ENCODE data around the gene EXO5.
A peak's percentile ranks its signal among the peaks of the same experiment; 100 is the strongest.
"Not testable (repeated sequence)": the region's sequence is repeated elsewhere in the genome, so short reads cannot be mapped to it uniquely, and the experiment has no call there.

Gene EXO5, protein sequence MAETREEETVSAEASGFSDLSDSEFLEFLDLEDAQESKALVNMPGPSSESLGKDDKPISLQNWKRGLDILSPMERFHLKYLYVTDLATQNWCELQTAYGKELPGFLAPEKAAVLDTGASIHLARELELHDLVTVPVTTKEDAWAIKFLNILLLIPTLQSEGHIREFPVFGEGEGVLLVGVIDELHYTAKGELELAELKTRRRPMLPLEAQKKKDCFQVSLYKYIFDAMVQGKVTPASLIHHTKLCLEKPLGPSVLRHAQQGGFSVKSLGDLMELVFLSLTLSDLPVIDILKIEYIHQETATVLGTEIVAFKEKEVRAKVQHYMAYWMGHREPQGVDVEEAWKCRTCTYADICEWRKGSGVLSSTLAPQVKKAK

DNA sequence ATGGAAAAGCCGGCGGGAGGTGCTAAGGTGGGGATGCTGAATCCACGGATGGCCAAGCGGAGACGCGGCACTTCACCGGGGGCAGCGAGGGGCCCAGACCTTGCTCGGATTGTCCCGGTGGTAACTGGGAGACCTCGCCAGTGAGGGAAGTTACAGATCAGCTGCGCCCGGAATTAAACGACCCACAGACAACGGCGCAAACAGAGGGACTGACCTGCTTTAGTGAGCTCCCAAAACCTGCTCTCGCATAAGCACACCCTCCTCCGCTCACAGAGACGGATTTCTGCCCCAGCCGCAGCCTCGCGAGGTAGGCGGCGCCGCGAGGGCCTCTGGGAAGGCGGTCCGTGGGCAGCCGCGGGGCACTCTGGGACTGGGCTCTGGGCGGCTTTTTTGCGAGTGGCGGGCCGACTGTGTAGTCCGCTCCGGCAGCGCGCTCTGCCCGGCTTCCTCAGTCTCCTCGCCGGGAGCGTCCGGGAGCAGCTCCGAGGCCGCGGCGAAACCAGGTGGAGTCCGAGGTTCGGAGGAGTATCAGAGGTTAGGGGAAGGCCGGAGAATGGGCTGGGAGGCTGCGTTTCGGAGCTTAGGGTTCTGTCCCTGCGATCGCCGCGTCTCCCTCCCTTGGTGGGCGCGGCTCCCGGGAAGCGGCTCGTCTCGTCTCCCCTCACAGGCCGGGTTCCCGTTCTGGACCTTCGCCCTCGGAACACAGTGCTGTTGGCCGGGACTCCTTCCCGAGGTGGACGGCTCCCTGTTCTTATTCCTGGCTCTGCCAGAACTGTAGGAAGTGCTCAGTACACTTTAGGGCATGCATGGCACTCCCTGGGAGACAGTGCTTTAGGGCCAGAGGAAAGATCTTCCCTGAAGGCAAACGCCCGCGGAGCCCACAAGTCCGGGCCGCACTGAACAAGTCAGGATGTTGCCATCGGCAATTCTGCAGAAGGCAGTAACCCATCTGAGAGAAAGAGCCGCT, at the start of gene EXO5:
TSS of gene EXO5 (plus strand) at position 393 of the 967 bp plus-strand sequence. CDS start 5,778 bp downstream, outside the sequence.
- DNase-seq (ENCODE audit: low read depth, low spot score) = peak; percentile 71

DNA sequence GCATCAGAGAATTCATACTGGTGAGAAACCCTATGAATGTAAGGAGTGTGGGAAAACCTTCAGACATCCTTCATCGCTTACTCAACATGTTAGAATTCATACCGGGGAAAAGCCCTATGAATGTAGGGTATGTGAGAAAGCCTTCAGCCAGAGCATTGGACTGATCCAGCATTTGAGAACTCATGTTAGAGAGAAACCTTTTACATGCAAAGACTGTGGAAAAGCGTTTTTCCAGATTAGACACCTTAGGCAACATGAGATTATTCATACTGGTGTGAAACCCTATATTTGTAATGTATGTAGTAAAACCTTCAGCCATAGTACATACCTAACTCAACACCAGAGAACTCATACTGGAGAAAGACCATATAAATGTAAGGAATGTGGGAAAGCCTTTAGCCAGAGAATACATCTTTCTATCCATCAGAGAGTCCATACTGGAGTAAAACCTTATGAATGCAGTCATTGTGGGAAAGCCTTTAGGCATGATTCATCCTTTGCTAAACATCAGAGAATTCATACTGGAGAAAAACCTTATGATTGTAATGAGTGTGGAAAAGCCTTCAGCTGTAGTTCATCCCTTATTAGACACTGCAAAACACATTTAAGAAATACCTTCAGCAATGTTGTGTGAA, 45.5 kb upstream of the EXO5 start:
- no peak for DNase-seq (ENCODE audit: low read depth, low spot score)

DNA sequence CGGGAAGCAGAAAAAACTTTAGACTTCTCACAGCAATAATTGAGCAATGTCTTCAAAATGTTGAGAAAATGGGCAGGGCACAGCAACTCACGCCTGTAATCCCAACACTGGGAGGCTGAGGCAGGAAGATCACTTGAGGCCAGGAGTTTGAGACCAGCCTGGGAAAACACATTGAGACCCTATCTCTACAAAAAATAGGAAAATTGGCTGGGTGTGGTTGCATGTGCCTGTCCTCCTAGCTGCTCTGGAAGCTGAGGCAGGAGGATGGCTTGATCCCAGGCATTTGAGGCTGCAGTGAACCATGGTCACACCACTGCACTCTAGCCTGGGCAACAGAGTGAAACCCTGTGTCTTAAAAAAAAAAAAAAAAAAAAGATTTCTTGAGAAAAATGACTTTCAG, 39.2 kb upstream of the EXO5 start:
- no peak for DNase-seq (ENCODE audit: low read depth, low spot score)

DNA sequence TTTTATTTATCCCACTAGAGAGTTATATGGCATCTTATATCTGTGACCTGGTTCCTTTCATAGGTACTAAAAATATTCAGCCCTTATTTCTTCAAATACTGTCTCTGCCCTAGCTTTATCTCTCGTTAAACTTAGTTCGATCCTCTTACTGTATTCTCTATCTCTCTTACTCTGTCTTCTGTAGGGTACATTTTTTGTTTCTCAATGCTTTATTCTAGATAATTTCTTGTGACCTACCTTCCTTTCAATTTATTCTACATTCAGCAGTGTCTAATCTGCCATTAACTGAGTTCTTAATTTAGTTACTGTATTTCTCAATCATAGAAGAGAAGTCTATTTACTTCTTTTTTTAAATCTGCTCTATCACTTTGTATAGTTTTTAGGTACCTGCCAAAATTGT, 33.3 kb upstream of the EXO5 start:
- no peak for DNase-seq (ENCODE audit: low read depth, low spot score)

DNA sequence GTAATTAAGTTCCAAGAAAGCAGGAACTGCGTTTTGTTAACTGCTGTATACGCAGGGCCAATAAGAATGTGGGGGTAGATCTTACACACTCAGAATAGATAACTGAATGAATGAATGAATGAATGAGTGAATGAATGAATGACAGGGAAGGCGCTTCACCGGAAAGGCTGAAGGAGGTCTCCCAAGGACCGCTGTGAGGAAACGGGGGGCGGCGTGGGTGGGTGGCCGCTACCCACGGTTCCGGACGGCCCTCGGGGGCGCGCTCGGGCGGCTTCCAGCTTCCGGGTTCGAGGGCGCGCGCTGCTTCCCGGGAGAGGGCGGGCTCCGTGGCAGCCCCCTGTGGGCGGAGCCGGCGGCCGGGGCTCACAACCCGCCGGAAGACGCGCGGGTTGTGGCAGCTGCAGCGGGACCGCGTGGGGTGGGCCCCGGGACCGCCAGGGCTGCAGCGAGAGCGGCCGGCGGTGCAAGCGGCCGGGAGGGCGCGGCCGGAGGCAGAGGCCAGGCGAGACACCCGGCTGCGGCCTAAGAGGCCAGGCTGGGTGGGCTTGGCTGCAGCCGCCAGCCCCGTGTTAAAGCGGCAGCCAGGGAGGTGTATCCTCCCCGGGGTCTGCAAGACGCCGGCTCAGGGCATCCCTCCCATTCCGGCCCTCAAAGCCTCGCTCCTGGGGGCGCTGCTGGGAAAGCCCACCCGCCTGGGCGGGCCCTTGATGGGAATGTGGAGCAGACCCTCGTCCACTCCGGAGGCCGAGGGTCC, 31.5 kb upstream of the EXO5 start, which contains the start of gene ZFP69:
TSS of gene ZFP69 (plus strand) at position 367 of the 754 bp plus-strand sequence. CDS start 2,072 bp downstream, outside the sequence.
- peak; percentile 75 for DNase-seq (ENCODE audit: low read depth, low spot score)

DNA sequence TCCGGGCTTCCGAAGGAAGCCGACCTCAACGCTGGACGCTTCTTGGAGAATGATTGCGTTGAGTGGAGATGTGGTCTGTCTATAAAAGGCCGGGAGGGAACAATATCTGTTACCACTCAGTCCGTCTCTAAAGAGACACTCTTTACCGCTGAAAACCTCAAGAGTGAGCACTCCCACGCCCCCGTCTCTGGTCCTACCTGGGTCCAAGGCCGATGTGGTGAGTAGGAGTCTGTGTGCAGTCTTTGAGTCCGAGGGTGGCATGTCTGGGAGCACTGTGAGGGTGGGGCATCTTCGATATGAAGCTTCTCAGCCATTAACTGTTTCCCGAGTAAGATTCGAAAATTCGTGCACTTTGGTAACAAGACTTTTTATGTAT, 30.9 kb upstream of the EXO5 start:
- no peak for DNase-seq (ENCODE audit: low read depth, low spot score)

DNA sequence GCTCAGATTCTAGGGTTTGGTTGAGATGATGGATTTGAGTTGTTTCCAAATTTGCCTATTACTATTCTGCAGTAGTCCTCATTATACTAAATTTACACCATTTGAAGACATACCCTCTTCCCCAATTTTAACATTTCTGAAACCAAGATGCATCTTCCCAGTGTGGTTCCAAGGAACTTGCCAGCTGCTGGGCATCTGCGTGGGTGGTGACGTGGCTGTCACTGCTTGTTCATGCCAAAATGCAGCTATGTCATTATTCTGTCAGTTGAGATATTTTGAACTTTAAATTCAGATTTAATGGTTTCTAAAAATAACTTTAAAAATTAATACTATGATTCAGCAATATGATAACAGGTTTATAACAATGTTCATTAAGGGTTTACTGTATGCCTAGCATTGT, 30.3 kb upstream of the EXO5 start:
- no peak for DNase-seq (ENCODE audit: low read depth, low spot score)

DNA sequence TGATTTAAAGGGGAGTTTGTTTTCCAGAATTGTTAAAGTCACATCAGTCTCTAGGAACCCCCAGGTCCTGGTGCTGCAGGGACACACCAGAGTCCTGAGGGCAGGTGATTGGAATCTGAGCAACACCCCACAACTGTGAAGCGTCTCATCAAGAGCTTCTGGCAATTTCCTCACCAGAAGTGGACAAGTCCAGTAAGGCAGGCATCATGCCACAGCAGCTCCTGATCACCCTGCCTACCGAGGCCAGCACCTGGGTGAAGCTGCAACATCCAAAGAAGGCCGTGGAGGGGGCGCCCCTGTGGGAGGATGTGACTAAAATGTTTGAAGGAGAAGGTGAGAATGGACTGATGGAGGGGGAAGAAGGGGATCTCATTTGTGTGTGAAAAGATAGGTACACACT, 29.4 kb upstream of the EXO5 start:
- DNase-seq (ENCODE audit: low read depth, low spot score) = no peak

DNA sequence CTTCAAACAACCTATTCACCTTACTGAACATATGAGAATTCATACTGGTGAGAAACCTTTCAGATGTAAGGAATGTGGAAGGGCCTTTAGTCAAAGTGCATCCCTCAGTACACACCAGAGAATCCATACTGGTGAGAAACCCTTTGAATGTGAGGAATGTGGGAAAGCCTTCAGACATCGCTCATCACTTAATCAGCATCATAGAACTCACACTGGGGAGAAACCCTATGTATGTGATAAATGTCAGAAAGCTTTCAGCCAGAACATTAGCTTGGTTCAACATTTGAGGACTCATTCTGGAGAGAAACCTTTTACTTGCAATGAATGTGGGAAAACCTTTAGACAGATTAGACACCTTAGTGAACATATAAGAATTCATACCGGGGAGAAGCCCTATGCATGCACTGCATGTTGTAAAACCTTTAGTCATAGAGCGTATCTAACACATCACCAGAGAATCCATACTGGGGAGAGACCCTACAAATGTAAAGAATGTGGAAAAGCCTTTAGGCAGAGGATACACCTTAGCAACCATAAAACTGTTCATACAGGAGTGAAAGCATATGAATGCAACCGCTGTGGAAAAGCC, 13.2 kb upstream of the EXO5 start:
- DNase-seq (ENCODE audit: low read depth, low spot score) = peak; percentile 2

DNA sequence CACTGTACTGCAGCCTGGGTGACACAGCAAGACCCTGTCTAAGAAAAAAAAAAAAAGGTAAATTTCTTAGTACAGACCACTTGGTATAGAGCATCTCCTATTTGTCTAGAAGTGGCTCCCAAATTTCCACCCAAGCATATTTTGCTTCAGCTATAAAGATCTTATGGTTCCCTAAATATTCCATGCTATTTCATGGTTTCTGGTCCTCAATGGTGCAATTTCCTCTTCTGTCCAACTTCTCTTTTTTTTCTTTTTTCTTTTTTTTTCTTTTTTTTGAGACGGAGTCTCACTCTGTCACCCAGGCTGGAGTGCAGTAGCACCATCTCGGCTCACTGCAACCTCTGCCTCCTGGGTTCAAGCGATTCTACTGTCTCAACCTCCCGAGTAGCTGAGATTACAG, 5.9 kb upstream of the EXO5 start:
- DNase-seq (ENCODE audit: low read depth, low spot score) = not testable (repeated sequence)

DNA sequence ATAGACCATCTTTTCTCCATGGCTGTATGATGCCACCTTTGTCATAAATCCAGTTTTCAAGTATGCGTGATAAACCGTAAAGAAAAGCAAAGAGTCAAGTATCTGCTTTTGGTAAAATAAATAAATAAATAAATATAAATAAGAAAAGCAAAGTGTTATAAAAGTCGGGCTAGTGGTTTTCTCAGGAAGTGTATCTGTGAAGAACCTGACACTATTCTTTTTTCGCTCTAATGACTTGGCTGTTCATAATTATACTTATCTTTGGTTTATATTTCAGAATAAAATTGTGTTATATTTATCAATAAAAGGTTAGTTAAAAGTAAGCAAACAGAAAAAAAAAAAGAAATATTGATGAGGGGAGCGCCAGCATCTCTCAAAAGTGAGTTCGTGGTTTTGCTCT, 594 bp upstream of the EXO5 start:
- DNase-seq (ENCODE audit: low read depth, low spot score) = no peak

DNA sequence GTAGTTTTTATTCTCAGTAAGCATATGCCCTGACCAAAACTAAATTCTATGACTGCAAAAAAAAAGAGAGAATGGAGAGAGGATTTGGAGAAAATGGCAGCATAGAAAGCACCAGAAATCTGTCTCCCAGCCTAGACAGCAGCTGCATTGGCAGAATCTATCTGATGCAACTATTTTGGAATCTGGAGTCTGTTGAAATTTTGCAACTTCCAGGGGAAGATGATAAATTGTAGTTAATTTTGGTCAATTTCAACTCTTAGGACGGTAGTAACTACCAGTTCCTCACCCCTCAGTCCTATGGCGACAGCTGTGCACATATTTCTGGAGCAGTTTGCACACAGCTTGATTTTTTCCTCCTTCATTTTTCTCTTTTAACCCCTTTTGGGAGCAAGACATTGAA, 10.9 kb downstream of the EXO5 start:
- DNase-seq (ENCODE audit: low read depth, low spot score) = no peak

DNA sequence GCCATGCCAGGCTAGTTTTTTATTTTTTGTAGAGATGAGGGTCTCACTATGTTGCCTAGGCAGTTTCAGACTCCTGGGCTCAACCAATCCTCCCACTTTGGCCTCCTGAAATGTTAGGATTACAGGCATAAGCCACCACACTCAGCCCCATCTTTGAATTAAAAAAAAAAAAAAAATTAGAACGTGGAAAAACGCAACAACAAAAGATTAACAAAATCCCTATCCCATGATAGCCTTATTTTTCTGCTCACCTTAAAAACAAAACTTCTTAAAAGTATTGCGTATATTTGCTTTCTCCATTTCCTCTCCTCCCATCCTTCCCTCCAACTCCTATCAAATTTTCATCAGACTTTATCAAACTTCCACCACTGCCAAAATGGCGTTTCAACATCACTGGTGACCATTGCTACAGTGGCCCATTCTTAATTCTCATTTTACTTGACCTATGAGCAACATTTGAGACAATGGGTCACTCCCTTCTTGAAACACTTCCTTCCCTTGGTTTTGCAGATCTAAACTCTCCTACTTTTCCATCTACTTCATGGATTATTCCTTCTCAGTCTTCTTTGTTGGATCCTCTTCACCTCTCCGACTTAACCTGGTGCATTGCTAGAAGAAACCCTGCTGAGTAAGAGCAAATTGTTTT, 22.3 kb downstream of the EXO5 start:
- DNase-seq (ENCODE audit: low read depth, low spot score) = no peak

DNA sequence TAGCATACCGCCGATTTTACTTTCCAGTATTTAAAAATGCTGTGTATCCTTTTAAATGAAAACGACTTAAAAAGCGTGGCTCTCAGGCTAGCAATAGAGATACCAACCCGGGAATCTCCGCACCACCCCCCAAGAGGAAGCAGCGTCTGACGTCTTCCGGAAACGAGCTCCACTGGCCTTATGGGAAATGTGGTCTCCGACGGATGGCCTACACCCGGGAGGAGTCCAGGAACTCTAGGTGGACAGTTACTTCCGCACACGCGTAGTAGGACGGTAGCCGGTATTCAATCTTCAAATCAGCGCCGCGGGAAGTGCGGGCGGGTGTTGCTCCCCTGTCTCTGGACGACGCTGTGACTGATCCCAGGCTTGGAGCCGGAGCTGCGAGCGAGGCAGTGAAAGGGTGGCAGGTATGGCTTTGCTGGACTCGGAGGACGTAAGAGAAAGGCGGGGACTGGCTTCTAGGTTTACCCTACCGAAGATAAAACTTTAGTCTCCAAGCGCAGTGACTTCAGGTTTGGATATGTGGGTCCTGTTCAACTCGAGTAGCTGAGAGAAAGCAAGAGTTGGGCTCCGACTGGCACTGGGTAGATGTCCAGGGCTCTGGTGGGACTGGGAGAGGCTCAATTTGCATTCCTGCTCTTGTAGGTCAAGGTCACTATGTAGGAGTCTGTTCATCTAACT, 23.0 kb downstream of the EXO5 start, which contains the start of gene ZNF684:
TSS of gene ZNF684 (plus strand) at position 257 of the 681 bp plus-strand sequence. CDS start 1,530 bp downstream, outside the sequence.
- DNase-seq (ENCODE audit: low read depth, low spot score) = peak; percentile 95

DNA sequence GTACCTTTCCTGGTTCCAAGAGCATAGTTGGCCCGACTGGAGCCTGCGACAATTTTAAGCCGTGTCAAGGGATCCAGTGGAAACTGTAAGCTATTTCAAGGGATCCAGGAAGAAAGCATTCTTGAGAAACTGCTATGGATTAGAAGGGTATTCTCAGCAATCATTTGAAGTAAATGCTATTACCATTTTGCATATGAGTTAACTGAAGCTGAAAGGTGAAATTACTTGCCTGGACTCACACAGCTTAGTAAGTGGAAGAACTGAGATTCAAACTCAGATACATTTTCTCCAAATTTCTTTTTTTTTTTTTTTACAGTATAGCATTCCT, 23.5 kb downstream of the EXO5 start:
- DNase-seq (ENCODE audit: low read depth, low spot score) = no peak

DNA sequence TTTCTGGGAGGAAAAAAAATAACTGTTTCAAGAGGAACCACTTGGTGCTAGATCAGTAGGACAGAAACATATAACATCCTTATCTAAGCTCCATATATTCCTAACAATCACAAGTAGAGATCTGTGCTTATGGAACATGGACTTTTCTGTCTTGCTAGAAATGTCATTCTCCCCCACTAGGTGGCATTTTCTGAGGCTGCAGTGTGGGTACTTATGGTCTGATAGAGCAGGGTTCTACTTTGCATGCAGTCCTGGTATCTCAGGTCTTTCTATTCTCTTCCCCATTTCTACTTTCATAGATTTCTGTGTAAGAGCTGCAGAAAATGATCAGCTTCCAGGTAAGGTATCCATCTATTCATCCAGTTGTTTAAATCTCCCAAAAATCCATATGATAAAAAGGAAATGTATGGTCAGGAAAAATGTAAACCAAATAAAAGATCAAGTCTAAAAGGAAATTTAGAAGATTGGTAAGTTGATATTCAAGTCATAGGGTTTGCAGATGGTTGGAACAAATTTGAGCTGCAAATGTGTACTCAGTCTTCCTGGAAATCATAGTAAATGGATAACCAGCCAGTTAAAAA, 24.4 kb downstream of the EXO5 start:
- DNase-seq (ENCODE audit: low read depth, low spot score) = peak; percentile 7

DNA sequence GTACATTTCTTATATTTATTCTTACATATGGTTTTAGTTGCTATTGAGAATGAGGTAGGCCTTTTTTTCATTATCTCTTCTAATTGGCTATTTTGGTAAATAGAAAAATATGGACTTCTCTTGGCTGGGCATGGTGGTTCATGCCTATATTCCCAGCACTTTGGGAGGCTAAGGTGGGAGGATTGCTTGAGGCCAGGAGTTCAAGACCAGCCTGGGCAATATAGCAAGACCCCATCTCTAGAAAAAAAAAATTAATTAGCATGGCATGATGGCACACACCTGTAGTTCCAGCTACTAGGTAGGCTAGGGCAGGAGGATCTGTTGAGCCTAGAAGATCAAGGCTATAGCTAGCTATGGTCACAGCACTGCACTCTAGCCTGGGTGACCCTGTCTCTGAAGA, 26.0 kb downstream of the EXO5 start:
- DNase-seq (ENCODE audit: low read depth, low spot score) = no peak

DNA sequence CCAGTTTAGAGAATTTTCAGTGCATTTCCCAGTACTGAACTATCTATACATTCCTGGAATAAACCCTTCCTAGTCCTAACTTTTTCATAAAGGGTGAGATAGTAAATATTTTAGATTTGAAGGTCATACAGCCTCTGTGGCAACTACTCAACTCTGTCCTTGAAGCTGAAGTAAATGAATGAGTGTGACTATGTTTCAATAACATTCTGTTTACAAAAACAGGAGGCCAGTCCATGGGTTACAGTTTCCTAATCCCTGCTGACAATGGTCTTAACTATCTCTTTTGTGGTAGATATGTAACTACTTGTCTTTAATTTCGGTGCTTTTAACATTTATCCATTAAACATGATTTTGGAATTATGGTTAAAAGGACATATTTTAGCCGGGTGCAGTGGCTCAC, 27.2 kb downstream of the EXO5 start:
- no peak for DNase-seq (ENCODE audit: low read depth, low spot score)

DNA sequence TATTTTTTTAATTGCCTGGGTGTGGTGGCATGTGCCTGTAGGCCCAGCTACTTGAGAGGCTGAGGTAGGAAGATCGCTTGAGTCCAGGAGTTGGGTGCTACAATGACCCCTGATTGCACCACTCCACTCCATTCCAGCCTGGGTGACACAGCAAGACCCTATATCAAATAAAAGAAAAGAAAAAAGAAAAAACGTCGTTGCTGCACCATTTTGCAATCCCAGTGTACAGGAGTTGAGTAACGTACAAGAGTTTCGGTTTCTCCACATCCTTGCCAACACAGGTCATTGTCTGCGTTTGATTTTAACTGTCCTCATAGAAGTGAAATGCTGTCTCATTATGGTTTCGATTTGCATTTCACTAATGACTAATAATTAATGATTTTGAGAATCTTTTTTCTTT, 30.8 kb downstream of the EXO5 start:
- no peak for DNase-seq (ENCODE audit: low read depth, low spot score)

DNA sequence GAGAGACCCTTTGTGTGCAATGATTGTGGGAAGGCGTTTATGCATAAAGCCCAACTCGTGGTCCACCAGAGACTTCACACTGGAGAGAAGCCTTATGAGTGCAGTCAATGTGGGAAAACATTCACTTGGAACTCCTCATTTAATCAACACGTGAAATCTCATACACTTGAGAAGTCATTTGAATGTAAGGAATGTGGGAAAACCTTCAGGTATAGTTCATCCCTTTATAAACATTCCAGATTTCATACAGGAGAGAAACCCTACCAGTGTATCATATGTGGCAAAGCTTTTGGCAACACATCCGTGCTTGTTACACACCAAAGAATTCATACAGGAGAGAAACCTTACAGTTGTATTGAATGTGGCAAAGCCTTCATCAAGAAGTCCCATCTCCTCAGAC, 38.4 kb downstream of the EXO5 start:
- DNase-seq (ENCODE audit: low read depth, low spot score) = no peak

All from ELF-1 (cell line).